Vagina (tissue), 2 donors: ENCODE measurements around the gene TYMS.

ENCODE experiments used
- CTCF ChIP-seq, 3 experiments: fragments of 450-650 bp in 2 of 3; fragments of 200-600 bp in 1 of 3; sonication (generic) in 1 of 3; IDR thresholded peaks; one replicate each; pipeline ENCODE4 v1.5.1; 2017 to 2019; ENCODE audit warnings: antibody characterized with exemption in 3 of 3, mild to moderate bottlenecking in 2 of 3, moderate library complexity in 2 of 3
- POLR2AphosphoS5 ChIP-seq, 2 donors: sonication (generic); formaldehyde crosslinking; IDR thresholded peaks; one replicate each; pipeline ENCODE4 v1.9.0; 2017; ENCODE audit warnings: antibody characterized with exemption in 2 of 2, mild to moderate bottlenecking in 2 of 2, low read depth in 1 of 2; ENCODE audit not compliant: insufficient read depth in 1 of 2

DNA sequence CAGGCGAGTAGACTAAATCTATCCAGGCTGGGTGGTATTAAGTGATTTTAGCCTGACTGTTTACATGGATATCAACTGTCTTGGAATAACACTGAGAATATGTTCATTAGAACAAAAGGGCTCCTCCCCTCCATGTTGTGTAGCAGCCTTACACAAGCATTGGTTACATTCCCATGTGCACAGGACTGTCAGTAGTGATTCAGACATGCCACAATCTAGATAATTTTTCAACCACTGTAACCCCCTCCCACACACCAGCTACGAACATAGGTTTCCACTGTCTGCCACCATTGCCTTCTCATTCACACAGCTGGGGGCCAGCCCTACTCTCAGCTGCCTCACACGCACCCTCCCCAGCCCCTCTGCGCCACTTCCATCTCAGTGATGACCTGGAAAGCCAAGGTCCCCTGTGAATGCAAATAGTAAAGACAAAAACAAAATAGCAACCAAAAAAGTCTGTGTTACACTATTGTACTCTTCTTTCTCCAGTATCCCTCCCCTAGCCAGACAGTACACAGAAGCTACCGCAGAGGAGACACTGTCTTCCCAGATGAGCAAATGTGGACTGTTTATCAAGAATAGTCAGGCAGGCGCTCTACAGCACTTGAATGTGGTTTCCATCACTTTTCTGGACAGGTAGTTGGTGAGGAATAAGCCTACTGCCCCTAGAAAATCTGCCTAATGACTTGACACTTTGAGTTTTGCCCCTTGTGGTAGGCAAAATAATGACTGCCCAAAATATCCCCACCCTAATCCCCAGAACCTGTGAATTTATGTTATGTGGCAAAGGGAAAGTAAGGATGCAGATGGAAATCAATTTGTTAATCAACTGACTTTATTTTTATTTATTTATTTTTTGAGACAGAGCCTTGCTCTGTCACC lies 27.9 kb upstream of the TYMS start:
- TF ChIP-seq CTCF (IDR thresholded peaks at IDR 0.05) (no peak), POLR2AphosphoS5 (IDR thresholded peaks at IDR 0.05; ENCODE audit: insufficient read depth in 1 of 2, low read depth in 1 of 2) (no peak)
